ENCODE results near the gene MTURN. TPM values are rescaled to one million over a fixed set of nuclear protein-coding genes. Genes with fewer than 3 reads are reported as not detected.

MTURN gene
- total RNA-seq, result 10 to 100 TPM; 11.8 to 36.6 (median 17.0) TPM
- 1 to 10 TPM; 6.3 to 7.4 (median 6.5) TPM for polyA plus RNA-seq
- long read RNA-seq, donor 1, full-length matches to known transcripts, result 19 of 19 reads
- long read RNA-seq, donor 1, partial matches to known transcripts, result 0 of 19 reads
- long read RNA-seq, donor 1, other reads (novel, unspliced or antisense), result 0 of 19 reads
- long read RNA-seq, donor 2, full-length matches to known transcripts, result 5 of 5 reads
- long read RNA-seq, donor 2, partial matches to known transcripts, result 0 of 5 reads
- long read RNA-seq, donor 2, other reads (novel, unspliced or antisense), result 0 of 5 reads

DNA sequence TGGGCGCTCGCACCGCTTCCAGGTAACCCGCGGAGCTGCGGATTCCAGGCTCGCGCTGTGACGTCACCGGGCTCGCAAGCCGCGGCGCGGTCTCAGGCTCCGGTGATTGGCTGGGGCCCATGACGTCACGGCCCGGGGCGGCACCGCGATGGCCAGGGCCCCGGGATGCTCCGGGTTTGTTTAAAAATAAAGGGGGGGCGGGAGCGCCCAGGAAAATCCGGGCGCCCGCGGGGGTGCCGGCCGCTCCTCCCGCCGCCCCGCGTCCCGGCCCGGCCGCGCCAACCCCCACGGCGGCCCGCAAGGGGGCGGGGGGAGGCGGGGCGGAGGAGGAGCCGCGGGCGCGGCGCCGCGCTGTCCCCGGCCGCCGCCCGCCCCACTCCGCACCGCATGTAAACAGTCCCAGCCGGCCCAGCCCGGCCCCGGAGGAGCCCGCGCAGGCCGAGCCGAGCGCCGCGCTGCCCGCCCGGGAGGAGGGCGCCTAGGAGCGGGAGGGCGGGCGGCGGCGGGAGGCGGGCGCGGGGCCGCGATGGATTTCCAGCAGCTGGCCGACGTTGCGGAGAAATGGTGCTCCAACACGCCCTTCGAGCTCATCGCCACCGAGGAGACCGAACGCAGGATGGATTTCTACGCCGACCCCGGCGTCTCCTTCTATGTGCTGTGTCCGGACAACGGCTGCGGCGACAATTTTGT lies at the start of gene MTURN:
Gene MTURN, plus strand, starts transcription at position 376 of the 690 bp plus-strand sequence. Its CDS starts 151 bp downstream, at position 527.
- TF ChIP-seq POLR2AphosphoS5 (IDR thresholded peaks at IDR 0.05), result peak in 2 of 3 donors; percentile 70
- TF ChIP-seq CTCF (IDR thresholded peaks at IDR 0.05 in 8 of 11, conservative IDR thresholded peaks at IDR 0.05 in 3 of 11), result peak in 2 of 11 experiments; percentile 21 to 26
- peak in 1 of 3 donors; percentile 16 for TF ChIP-seq POLR2A (IDR thresholded peaks at IDR 0.05)
- Histone ChIP-seq H3K9me3 (no peaks in the 10 kb centered on the region), H3K27ac (peak within 1 kb of the TSS; percentile 75 to 93 (median 90)), H3K4me1 (peaks cover 0 to 35% (median 18%) of the 10 kb centered on the region in 6 donors), H3K27me3 (replicated peaks in 1 of 7) (no peaks in the 10 kb centered on the region), H3K36me3 (no peaks in the 10 kb centered on the region), H3K4me3 (peak within 1 kb of the TSS; percentile 78 to 98 (median 86))
- intact Hi-C loops (cut with DNase I; ENCODE audit: low total_unique reads), result no loop called here
- peak; percentile 94 for DNase-seq
- 0 to 2% (median 1%) methylated on average over 26 to 99 of the region's 99 CpGs for WGBS, 5 donors

- intact Hi-C loops (cut with DNase I; ENCODE audit: low total_unique reads), result no loop called here
- DNase-seq, result no peak
- no peaks in the 10 kb centered on the region for H3K4me1 ChIP-seq
- H3K4me3 ChIP-seq, result no peak overlapping the region
- H3K9me3 ChIP-seq, result no peaks in the 10 kb centered on the region
- H3K27ac ChIP-seq, result no peak overlapping the region
- no peaks in the 10 kb centered on the region for H3K27me3 ChIP-seq (replicated peaks in 1 of 7)
- H3K36me3 ChIP-seq, result peaks cover 0 to 26% (median 0%) of the 10 kb centered on the region in 6 donors
- TF ChIP-seq POLR2AphosphoS5 (IDR thresholded peaks at IDR 0.05) (no peak), POLR2A (IDR thresholded peaks at IDR 0.05) (no peak), CTCF (IDR thresholded peaks at IDR 0.05 in 8 of 11, conservative IDR thresholded peaks at IDR 0.05 in 3 of 11) (no peak)
Measured at GRCh38 chr7:30086529-30086928, 48.3 kb upstream of the MTURN start.

- Histone ChIP-seq H3K36me3 (peaks cover 0 to 18% (median 0%) of the 10 kb centered on the region in 6 donors), H3K4me1 (no peaks in the 10 kb centered on the region)
- no peak for TF ChIP-seq POLR2AphosphoS5 (IDR thresholded peaks at IDR 0.05)
- TF ChIP-seq POLR2A (IDR thresholded peaks at IDR 0.05), result no peak
- no peak for TF ChIP-seq CTCF (IDR thresholded peaks at IDR 0.05 in 8 of 11, conservative IDR thresholded peaks at IDR 0.05 in 3 of 11)
Measured at GRCh38 chr7:30087371-30087770, 47.4 kb upstream of the MTURN start.

DNA sequence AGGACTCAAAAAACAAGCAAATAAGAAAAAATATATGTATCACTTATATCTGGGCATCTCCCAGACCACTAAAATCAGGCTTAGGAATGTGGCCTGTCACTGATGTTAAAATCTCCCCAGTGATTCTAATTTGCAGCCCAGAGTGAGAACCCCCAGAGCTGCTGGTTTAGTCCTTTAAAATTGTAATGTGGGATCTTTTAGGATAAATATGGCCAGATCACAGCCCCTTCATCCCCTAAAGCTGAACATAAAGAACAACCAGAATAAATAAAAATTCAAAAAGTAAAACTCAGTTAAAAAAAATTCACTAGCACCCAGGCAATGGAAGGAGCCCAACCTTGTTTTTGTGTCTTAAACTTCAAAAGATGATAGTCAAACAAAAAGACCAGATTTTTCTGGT lies 46.4 kb upstream of the MTURN start:
- H3K4me1 ChIP-seq, result no peaks in the 10 kb centered on the region

More at GRCh38 chr7:30087371-30087770, 47.4 kb upstream of the MTURN start:
- Histone ChIP-seq H3K9me3 (no peaks in the 10 kb centered on the region), H3K27me3 (replicated peaks in 1 of 7) (no peaks in the 10 kb centered on the region), H3K4me3 (no peak overlapping the region), H3K27ac (no peak overlapping the region)
- intact Hi-C loops (cut with DNase I; ENCODE audit: low total_unique reads), result no loop called here
- DNase-seq, result no peak

More for the DNA sequence above, 46.4 kb upstream of the MTURN start:
- intact Hi-C loops (cut with DNase I; ENCODE audit: low total_unique reads), result no loop called here
- DNase-seq, result no peak
- H3K36me3 ChIP-seq, result peaks cover 0 to 15% (median 0%) of the 10 kb centered on the region in 6 donors
- TF ChIP-seq POLR2A (IDR thresholded peaks at IDR 0.05) (no peak), POLR2AphosphoS5 (IDR thresholded peaks at IDR 0.05) (no peak), CTCF (IDR thresholded peaks at IDR 0.05 in 8 of 11, conservative IDR thresholded peaks at IDR 0.05 in 3 of 11) (no peak)
- no peak overlapping the region for H3K4me3 ChIP-seq
- no peaks in the 10 kb centered on the region for H3K27me3 ChIP-seq (replicated peaks in 1 of 7)
- no peaks in the 10 kb centered on the region for H3K9me3 ChIP-seq
- no peak overlapping the region for H3K27ac ChIP-seq

All from spleen (tissue), 13 donors.